GM12874 (cell line): ENCODE results near the gene ALK.

ENCODE experiments used
- CTCF ChIP-seq: IDR thresholded peaks from 2 replicates; pipeline ENCODE4 v1.5.1; 2011; ENCODE audit warnings: low read depth, mild to moderate bottlenecking, control low read depth, low read length, moderate library complexity; ENCODE audit not compliant: insufficient read depth

ALK gene

DNA sequence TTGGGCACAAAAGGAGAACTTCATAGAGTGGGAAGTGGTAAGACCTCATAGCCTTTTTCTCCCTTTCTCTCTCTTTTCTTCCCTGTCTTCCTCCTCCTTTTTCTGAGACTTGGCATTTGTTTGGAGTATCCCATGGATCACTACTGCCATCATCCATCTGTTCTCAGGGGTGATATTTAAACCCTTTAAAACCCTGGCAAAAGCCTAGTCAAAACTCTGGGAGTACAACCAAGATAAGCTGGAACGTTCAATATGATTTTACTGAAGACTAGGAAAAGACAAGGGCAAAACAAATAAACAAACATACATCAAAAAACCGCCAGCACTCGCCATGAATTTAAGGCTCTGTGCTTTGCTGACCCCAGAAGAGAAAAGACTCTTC, 552.7 kb downstream of the ALK start:
- TF ChIP-seq CTCF: no peak

DNA sequence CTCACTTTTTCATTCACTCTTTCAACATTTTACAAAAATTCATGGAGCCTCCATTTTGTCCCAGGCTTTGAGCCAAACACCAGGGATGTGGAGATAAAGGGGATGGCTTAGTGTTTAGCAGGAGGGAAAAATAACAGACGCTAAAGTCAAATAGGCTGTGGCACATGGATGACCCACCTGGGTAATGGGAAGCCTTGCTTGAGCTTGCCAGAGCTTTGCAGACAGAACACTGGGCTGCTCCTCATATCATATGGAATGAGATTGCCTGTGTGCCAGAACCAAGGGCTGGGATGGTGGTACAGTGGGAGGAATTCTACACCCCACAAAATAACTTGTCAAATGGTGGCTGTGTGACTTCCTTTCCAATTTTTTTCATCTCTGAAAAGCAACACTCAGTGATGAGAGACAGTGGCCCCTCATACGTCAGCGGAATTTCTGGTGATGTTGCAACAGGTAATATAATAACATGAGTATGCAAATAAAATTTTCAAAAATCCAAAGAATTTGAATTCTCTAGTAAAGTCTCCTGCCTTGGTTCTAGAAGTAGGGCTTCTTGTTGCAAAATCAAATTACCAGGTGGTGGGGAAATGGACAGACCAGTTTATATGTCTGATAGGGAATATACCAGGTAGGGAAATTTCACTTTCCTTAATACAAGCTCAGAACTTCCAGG, 553.3 kb downstream of the ALK start:
- no peak for TF ChIP-seq CTCF

DNA sequence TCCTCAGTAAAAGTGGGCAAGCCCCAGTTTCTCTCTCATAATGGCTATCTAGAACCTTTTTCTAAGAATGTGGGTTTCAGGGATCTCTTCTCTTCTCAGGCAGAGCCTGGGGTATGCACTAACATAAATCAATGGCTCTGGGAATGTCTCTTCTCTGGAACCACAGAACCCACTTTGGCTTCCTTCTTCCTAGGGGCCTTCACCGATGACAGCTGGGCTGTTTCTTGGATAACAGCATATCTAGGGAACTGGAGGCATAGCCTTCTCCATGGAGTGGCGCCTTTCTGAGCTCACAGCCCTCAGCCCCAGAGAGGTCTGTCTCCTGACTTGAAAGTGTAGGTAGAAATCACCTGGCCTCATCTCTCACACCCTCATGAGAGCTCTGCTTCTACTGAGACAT, 558.3 kb downstream of the ALK start:
- no peak for TF ChIP-seq CTCF

GRCh38 chr2:29361231-29361630, 560.2 kb downstream of the ALK start:
- TF ChIP-seq CTCF: no peak

- TF ChIP-seq CTCF: no peak
Observed at GRCh38 chr2:29360016-29360784, 561.2 kb downstream of the ALK start.

DNA sequence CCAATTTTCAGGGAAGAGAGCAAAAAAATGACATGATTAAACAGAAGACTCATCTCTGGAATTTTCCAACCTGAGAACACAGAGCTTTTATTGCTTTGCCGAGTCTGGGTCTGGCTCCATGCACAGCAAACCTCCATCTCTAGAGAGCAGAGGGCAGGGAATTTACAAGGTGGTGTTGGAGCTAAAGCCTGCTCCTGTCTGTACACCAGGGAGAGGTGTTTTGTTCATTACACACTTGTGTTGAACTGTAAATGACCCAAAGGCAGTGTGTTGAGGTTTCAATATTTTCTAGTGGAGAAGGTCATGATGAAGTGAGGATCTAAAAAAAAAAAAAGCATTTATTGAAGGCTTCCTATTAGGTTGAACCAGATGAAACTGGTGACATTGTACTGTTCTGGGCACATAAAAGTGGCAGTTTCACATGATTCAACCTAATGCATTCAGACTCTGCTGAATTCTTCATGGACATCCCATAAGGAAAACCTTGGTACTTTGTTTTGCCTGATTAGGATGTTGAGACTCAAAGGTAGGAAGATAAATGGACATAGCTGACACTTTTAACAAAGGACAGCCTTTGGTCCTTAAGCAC, 567.9 kb downstream of the ALK start:
- no peak for TF ChIP-seq CTCF

DNA sequence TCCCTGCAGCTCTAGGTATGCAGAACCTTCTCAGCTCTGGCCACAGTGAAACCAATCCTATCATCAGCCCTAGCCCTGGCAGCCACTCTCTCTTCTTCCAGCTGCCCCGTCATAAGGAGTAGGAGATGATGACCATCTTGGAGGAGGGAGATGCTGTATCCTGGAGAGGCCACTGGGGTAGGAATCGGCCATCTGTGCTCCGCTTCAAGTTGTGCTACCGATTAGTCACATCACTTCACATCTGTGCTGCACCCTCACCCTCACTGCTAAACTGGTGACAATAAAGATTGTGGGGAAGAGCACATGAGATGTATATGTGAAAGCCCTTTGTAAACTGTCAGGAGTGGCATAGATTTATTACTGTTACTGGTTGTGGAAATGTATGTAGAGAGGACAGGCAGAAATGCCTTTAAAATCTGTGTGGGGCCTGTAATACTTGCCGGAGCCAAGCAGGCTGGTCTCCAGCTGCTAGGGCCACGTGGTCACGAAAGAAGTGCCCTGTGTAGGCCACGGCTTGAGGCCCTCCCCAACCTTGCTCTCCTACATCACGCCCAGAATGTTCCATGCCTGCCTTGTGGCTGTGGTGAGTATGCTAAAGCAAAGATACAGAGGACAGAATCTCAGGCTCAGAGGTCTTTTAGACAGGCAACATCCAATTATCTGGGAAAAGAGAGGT, 569.3 kb downstream of the ALK start:
- no peak for TF ChIP-seq CTCF
